Heart left ventricle (tissue), 16 donors: ENCODE data around the gene SELENOK. TPM values are rescaled to one million over a fixed set of nuclear protein-coding genes. Genes with fewer than 3 reads are reported as not detected.

Source experiments
- ATAC-seq, 4 donors: fragments of 200-7000 bp; cut with Tn5 transposase; one replicate each; pipeline ENCODE4 v1.9.1; 2020 to 2022; ENCODE audit warnings: moderate library complexity in 4 of 4, mild to moderate bottlenecking in 3 of 4, moderate number of reproducible peaks in 1 of 4
- DNase-seq, 5 donors: peaks; one replicate each; pipeline ENCODE4 v3.0.0-alpha.2; 2020
- H3K27ac ChIP-seq, 12 donors: fragments of 200-600 bp; sonication (generic) in 4 of 12; one replicate each; pipeline versions ENCODE4 v1.5.0 to v1.8.0; 2016 to 2022; ENCODE audit warnings: mild to moderate bottlenecking in 2 of 12
- H3K27me3 ChIP-seq, 9 donors: fragments of 200-600 bp; sonication (generic) in 2 of 9; one replicate each; pipeline versions ENCODE4 v1.5.1 to v1.8.0; 2016 to 2022; ENCODE audit warnings: mild to moderate bottlenecking in 3 of 9
- H3K36me3 ChIP-seq, 9 donors: fragments of 200-600 bp; sonication (generic) in 2 of 9; one replicate each; pipeline versions ENCODE4 v1.5.0 to v1.8.0; 2018 to 2022; ENCODE audit warnings: mild to moderate bottlenecking in 2 of 9
- H3K4me1 ChIP-seq, 12 donors: fragments of 200-600 bp; sonication (generic) in 4 of 12; one replicate each; pipeline versions ENCODE4 v1.5.0 to v1.8.0; 2016 to 2022; ENCODE audit warnings: mild to moderate bottlenecking in 3 of 12
- H3K4me3 ChIP-seq, 12 donors: fragments of 200-600 bp; sonication (generic) in 4 of 12; one replicate each; pipeline versions ENCODE4 v1.5.0 to v1.8.0; 2017 to 2022; ENCODE audit warnings: mild to moderate bottlenecking in 9 of 12, moderate library complexity in 4 of 12
- H3K9me3 ChIP-seq, 12 donors: fragments of 200-600 bp; sonication (generic) in 4 of 12; one replicate each; pipeline versions ENCODE4 v1.5.0 to v1.8.0; 2016 to 2022; ENCODE audit warnings: mild to moderate bottlenecking in 1 of 12
- CTCF ChIP-seq, 12 donors: fragments of 200-600 bp; sonication (generic) in 4 of 12; IDR thresholded peaks; one replicate each; pipeline versions ENCODE4 v1.5.0 to v1.8.0; 2018 to 2022; ENCODE audit warnings: antibody characterized with exemption in 12 of 12, mild to moderate bottlenecking in 5 of 12
- POLR2A ChIP-seq, 2 donors: fragments of 450-650 bp; IDR thresholded peaks; one replicate each; pipeline ENCODE4 v1.6.1; 2017; ENCODE audit warnings: antibody characterized with exemption in 2 of 2, mild to moderate bottlenecking in 2 of 2, moderate library complexity in 2 of 2
- WGBS, 4 donors: extraction: QIAGEN DNeasy Blood & Tissue Kit in 2 of 4; methylation state at CpG; one replicate each; pipeline versions ENCODE4 v1.1.5 to v1.1.7; 2013 to 2018; 5-methylcytosine and 5-hydroxymethylcytosine counted together
- intact Hi-C, 10 donors: fragments of 100-400 bp; cut with DNase I; formaldehyde crosslinking; loops; one replicate each; pipeline versions ENCODE4 v1.11.1 to v1.14.2; 2022
- polyA plus RNA-seq, 2 donors: library from polyadenylated mRNA; stranded (reverse); fragments of 200-250 nt; gene quantifications; one replicate each; pipeline ENCODE4 v1.2.3, GENCODE V29; 2013
- total RNA-seq, 9 donors: library from RNA; depleted of rRNA in 2 of 9; stranded (reverse); fragments of >200 nt in 2 of 9; fragmentation: NEBNext Ultra II Directional in 3 of 9; extraction: Animal tissue kit (Norgen Biotek cat#: 25700) in 3 of 9; gene quantifications; one replicate each; pipeline versions ENCODE4 v1.1.0 to v1.2.4, GENCODE V29; 2016 to 2023
- donor health status: ischemic (EF 13 %, LVEDD 7.1; RV severe dilation, severe dysfunction).
- donor health status: healthy with polysubstance abuse.
- donor health status: DM: no; HTN: yes; CAD: no.
- donor health status: DM: no; HTN: no; CAD: no.
- donor health status: ischemic (EF 25% LVEDD 6.9; RV normal size, moderate dysfunction).
- donor health status: ischemic (EF 25% LVEDD 5.7; RV mildly dilated, moderate dysfunction).
- donor health status: healthy.
- donor health status: DM: yes; HTN: yes; CAD: no.
- donor health status: ischemic (EF 35%, LVEDD 5.7; RV mildly dilated, moderate dysfunction).
- donor health status: nonischemic (EF 11% LVEDD 7.7; RV severe dilation, severe dysfunction).
- donor health status: DM: yes; HTN: yes; CAD: no.
- donor health status: PGD.
- donor health status: ischemic (EF 29% LVEDD 5.4; RV normal size, mild dysfunction).
- donor health status: nonischemic (EF 23%, LVEDD 6.1; RV moderate dilation, normal function).

Gene SELENOK
- total and polyA plus RNA-seq, 11 donors = 65.7 to 242 (median 100) TPM

DNA sequence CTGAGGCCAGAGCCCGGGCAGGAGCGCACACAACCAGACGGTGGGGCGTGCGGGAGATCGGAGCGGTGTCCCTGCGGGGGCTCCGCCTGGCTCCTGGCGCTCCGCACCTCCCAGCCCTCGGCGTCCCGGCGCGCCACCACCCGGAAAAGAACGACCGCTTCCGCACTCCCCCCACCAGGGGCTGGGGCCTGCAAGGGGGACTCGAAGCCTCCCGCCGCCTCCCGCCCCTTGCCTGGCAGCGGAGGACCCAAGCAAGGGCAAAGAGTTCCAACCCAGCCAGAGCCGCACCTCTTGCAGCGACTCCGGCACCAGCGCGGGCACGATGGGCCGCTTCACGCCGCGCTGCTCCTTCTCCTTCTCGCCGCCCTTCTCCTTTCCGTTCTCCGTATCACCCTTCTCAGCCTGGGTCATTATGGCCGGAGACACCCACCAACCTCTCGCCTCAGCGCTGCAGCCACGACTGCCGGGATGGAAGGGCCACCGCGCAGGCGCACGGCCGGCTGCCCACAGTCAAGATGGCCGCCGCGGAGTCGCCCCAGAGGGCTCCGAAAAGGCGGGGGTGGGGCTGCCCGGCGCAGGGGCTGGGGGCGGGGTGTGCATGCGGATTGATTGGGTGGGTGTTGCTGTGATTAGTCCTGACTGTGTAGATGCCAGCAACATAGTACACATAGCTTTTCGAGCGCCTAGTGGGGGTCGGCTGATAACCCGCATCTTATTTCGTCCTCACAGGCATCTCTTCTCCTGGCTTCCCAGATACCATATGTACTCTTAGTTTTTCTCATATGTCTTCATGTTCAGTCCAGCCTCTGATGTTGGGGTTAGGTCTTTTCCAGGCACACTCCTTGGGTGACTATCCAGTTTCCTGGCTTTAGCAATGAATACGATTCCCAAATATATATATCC is 9.7 kb downstream of the SELENOK start, which contains the start of gene ACTR8:
TSS of gene ACTR8 (minus strand) at position 462 of the 903 bp plus-strand sequence. CDS start at position 411, 51 bp downstream.
- Histone ChIP-seq H3K4me3 (peak within 1 kb of the TSS; percentile 65 to 95 (median 90)), H3K27ac (peak within 1 kb of the TSS; percentile 56 to 96 (median 91)), H3K36me3 (peaks cover 3 to 71% (median 67%) of the 10 kb centered on the region in 9 donors), H3K27me3 (no peaks in the 10 kb centered on the region), H3K9me3 (no peaks in the 10 kb centered on the region), H3K4me1 (peaks cover 0 to 21% (median 13%) of the 10 kb centered on the region in 12 donors)
- DNase-seq (peak; percentile 90 to 95 (median 91)), ATAC-seq (peak; percentile 93 to 98 (median 98))
- TF ChIP-seq POLR2A (IDR thresholded peaks at IDR 0.05) = no peak
- peak in 7 of 12 donors; percentile 2 to 31 (median 21) for TF ChIP-seq CTCF (IDR thresholded peaks at IDR 0.05)
- intact Hi-C loops = no loop called here
- WGBS, 4 donors = 1% methylated on average over 44 to 65 of the region's 65 CpGs

- peaks cover 3 to 71% (median 67%) of the 10 kb centered on the region in 9 donors for H3K36me3 ChIP-seq
- no peaks in the 10 kb centered on the region for H3K9me3 ChIP-seq
- peak overlapping the region in 7 of 12 donors; percentile 85 to 94 (median 92) for H3K27ac ChIP-seq
- H3K4me3 ChIP-seq = peak overlapping the region; percentile 65 to 95 (median 90)
- WGBS, 4 donors = 40 to 50% (median 46%) methylated on average over 10 of the region's 10 CpGs
- no peak for TF ChIP-seq CTCF (IDR thresholded peaks at IDR 0.05)
- no peak for TF ChIP-seq POLR2A (IDR thresholded peaks at IDR 0.05)
- DNase-seq (no peak), ATAC-seq (no peak)
- H3K27me3 ChIP-seq = no peaks in the 10 kb centered on the region
- H3K4me1 ChIP-seq = peaks cover 0 to 21% (median 13%) of the 10 kb centered on the region in 12 donors
- intact Hi-C loops = no loop called here
These were observed 11.0 kb downstream of the SELENOK start for GRCh38 chr3:53880396-53881345.

DNA sequence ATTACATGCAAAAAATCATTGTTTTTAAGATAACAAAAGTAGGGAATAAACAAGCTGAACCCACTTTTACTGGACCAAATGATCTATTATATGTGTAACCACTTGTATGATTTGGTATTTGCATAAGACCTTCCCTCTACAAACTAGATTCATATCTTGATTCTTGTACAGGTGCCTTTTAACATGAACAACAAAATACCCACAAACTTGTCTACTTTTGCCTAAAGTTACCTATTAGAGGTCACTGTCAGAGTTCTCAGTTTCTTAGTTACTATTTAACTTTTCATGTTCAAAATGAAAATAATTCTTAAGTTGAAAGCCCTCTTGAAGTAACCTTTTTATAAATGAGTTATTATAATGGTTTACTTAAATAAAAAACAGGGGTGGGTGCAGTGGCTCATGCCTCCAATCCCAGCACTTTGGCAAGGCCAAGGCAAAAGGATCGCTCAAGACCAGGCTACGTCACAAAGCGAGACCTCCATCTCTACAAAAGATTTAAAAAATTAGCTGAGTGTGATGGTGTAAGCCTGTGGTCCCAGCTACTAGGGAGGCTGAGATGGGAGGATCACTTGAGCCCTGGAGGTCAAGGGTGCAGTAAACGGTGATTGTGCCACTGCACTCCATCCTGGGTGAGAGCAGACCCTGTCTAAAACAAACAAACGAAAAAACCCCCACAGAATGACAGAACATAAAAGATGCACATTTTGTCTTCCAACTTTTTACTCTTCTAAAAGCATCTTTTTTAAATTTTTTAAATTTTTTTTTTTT is 25.7 kb downstream of the SELENOK start:
- no peaks in the 10 kb centered on the region for H3K9me3 ChIP-seq
- no peak for ATAC-seq
- intact Hi-C loops = no loop called here
- no peak overlapping the region for H3K27ac ChIP-seq
- H3K4me1 ChIP-seq = no peaks in the 10 kb centered on the region
- no peaks in the 10 kb centered on the region for H3K27me3 ChIP-seq
- H3K4me3 ChIP-seq = no peak overlapping the region
- peaks cover 0 to 99% (median 91%) of the 10 kb centered on the region in 9 donors for H3K36me3 ChIP-seq
- DNase-seq = no peak
- no peak for TF ChIP-seq CTCF (IDR thresholded peaks at IDR 0.05)
- 89 to 96% (median 94%) methylated on average over 5 of the region's 5 CpGs for WGBS, 4 donors
